Common myeloid progenitor, CD34-positive (primary cell): ENCODE measurements around the gene PARP4.
"Not testable (repeated sequence)": the region's sequence is repeated elsewhere in the genome, so short reads cannot be mapped to it uniquely, and the experiment has no call there.

Source experiments
- CTCF ChIA-PET: fragments of 350-600 bp; sonication (Branson Sonifier 250); formaldehyde crosslinking; loops from one replicate; lab custom pipeline; 2021; ENCODE audit warnings: antibody characterized with exemption; lab: Charles Lee
- POLR2A ChIA-PET: fragments of 350-600 bp; sonication (Branson Sonifier 250); formaldehyde crosslinking; loops from one replicate; lab custom pipeline; 2021; ENCODE audit warnings: antibody characterized with exemption; lab: Charles Lee
- DNase-seq, 3 donors: peaks; one replicate each; pipeline versions ENCODE4 v3.0.0 to v3.0.0-alpha.2; 2013
- H3K27ac ChIP-seq, 2 experiments: 1 replicate in 1 of 2; 2 replicates in 1 of 2; pipeline ENCODE4 v1.7.0; 2013; ENCODE audit warnings: inconsistent platforms in 2 of 2, low read length in 2 of 2, mild to moderate bottlenecking in 2 of 2, low read depth in 1 of 2, moderate library complexity in 1 of 2; ENCODE audit not compliant: severe bottlenecking in 2 of 2, insufficient read depth in 1 of 2, poor library complexity in 1 of 2
- H3K27me3 ChIP-seq, 5 experiments: replicated peaks in 2 of 5; 1 replicate in 3 of 5; 2 replicates in 2 of 5; pipeline versions ENCODE4 v1.6.1 to v1.7.0; 2013; ENCODE audit warnings: low read length in 4 of 5, mild to moderate bottlenecking in 2 of 5, moderate library complexity in 2 of 5, inconsistent platforms in 1 of 5; ENCODE audit not compliant: insufficient read depth in 5 of 5, control insufficient read depth in 4 of 5
- H3K36me3 ChIP-seq, 4 experiments: 1 replicate in 2 of 4; 2 replicates in 2 of 4; pipeline versions ENCODE4 v1.6.1 to v1.7.0; 2013; ENCODE audit warnings: low read length in 3 of 4, control low read depth in 1 of 4, mild to moderate bottlenecking in 1 of 4; ENCODE audit not compliant: control insufficient read depth in 4 of 4, insufficient read depth in 4 of 4
- H3K4me1 ChIP-seq, 4 experiments: 1 replicate in 3 of 4; 2 replicates in 1 of 4; pipeline versions ENCODE4 v1.6.1 to v1.7.1; 2013; ENCODE audit warnings: low read length in 3 of 4, mild to moderate bottlenecking in 3 of 4, control low read depth in 1 of 4, inconsistent platforms in 1 of 4, moderate library complexity in 1 of 4; ENCODE audit not compliant: control insufficient read depth in 4 of 4, insufficient read depth in 4 of 4; ENCODE audit errors: control extremely low read depth in 1 of 4
- H3K4me3 ChIP-seq, 7 experiments: 1 replicate in 4 of 7; 2 replicates in 3 of 7; pipeline versions ENCODE4 v1.5.1 to v1.7.0; 2013; ENCODE audit warnings: mild to moderate bottlenecking in 7 of 7, low read length in 6 of 7, moderate library complexity in 6 of 7, inconsistent platforms in 2 of 7, low read depth in 2 of 7, control low read depth in 1 of 7; ENCODE audit not compliant: insufficient read depth in 4 of 7, control insufficient read depth in 1 of 7; ENCODE audit errors: extremely low read depth in 1 of 7
- H3K9me3 ChIP-seq, 5 experiments: 1 replicate in 4 of 5; 2 replicates in 1 of 5; pipeline versions ENCODE4 v1.6.1 to v1.7.1; 2013; ENCODE audit warnings: low read length in 4 of 5, mild to moderate bottlenecking in 2 of 5, inconsistent platforms in 1 of 5, low read depth in 1 of 5, moderate library complexity in 1 of 5; ENCODE audit not compliant: control insufficient read depth in 4 of 5, insufficient read depth in 2 of 5; ENCODE audit errors: control extremely low read depth in 1 of 5
- WGBS: methylation state at CpG from one replicate; pipeline ENCODE4 v1.1.5; 2013; ENCODE audit not compliant: insufficient coverage; 5-methylcytosine and 5-hydroxymethylcytosine counted together

The PARP4 gene

DNA sequence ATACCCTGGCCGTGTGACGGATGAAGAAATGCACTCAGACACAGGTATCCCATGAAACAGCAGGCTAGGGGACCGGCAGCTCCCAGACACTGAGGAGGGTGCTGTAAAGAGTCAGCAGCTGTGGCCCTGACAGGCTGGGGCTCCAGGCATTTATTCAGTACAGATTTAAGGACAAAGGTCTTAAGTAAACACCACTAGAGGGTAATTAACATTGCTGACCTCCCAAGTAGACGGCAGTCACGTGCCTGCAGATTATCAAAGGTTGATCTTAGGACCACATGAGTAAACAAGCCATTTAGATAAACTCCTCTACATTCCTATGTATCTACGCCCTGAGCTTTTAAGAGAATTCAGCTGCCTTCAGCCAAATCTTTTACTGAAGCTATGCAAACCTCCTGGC lies 92.9 kb downstream of the PARP4 start:
- CTCF ChIA-PET, DNase-seq: not testable (repeated sequence)
- peaks cover 0 to 43% (median 15%) of the 10 kb centered on the region in 4 experiments for H3K36me3 ChIP-seq

DNA sequence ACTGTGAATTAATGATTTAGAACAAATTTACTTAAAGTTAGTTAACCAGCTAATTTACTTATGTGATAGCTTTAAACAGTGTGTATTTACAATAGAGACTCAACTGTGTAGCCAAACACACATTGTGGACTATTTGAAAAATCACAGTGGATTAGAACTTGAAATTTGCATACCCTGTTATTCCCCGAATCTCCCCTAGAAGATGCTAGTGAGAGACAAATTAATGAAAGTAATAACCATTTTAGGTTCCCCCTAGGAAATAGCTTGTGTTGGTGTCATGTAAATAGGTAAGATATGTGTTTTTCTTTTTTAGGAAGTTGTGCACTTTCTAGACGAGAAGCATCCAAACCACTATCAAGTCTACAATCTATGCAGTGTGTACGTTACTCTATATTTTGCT lies 104.7 kb downstream of the PARP4 start:
- ChIA-PET CTCF (interaction anchor here (1.3 kb wide), 1 partner anchor 21 kb away, joined by 3 read pairs; no protein-coding TSS in a partner anchor), POLR2A (no interaction called here)
- H3K4me1 ChIP-seq, result no peaks in the 10 kb centered on the region
- H3K27me3 ChIP-seq, result no peaks in the 10 kb centered on the region
- no peaks in the 10 kb centered on the region for H3K9me3 ChIP-seq
- no peak overlapping the region for H3K27ac ChIP-seq
- DNase-seq, result peak in 2 of 3 donors; percentile 10 to 13
- 60% methylated on average over 1 of the region's 3 CpGs for WGBS
- H3K36me3 ChIP-seq, result no peaks in the 10 kb centered on the region
- H3K4me3 ChIP-seq, result no peak overlapping the region

More for the DNA sequence above, 92.9 kb downstream of the PARP4 start:
- H3K27ac ChIP-seq, H3K9me3 ChIP-seq, H3K27me3 ChIP-seq, POLR2A ChIA-PET, H3K4me1 ChIP-seq, H3K4me3 ChIP-seq: not testable (repeated sequence)
- 98% methylated on average over 6 of the region's 6 CpGs for WGBS

DNA sequence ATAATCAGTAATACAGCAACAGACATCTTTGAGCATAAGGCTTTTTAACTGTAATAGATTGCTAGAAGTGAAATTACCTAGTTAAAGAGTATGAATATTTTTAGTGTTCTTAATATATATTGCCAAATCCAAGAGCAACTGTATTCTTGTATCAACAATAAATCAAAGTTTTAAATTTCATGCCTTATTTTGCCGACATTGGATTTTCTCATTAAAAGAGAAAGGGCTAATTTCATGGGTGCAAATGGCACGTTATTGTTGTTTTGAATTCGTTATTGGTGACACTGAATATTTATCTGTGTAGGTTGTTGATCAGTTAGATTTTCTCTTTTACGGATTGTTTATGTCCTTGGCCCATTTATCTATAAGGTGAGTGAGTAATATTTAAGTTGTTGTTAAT lies 106.1 kb downstream of the PARP4 start:
- CTCF ChIA-PET, result no interaction called here
- no peak for DNase-seq
- no peaks in the 10 kb centered on the region for H3K4me1 ChIP-seq

DNA sequence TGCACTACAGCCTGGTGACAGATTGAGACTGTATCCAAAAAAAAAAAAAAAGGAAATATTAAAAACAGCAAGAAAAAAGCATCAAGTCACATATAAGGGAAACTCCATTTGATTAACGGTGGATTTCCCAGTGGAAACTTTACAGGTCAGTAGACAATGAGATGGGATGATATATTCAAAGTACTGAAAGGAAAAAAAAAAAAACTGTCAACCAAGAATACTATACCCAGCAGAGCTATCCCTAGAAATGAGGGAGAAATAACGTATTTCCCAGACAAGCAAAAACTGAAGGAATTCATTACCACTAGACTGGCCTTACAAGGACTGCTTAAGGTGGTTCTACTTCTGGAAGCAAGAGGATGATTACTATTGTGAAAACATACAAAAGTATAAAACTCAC lies 115.8 kb downstream of the PARP4 start:
- peaks cover 2 to 14% (median 3%) of the 10 kb centered on the region in 5 experiments for H3K9me3 ChIP-seq
- H3K27ac ChIP-seq, result no peak overlapping the region
- H3K36me3 ChIP-seq, result no peaks in the 10 kb centered on the region
- no CpG with 5 or more reads among the region's 2 CpGs for WGBS
- no peak overlapping the region for H3K4me3 ChIP-seq
- ChIA-PET POLR2A (no interaction called here), CTCF (no interaction called here)
- H3K27me3 ChIP-seq, result no peaks in the 10 kb centered on the region
- no peaks in the 10 kb centered on the region for H3K4me1 ChIP-seq
- no peak for DNase-seq

More for the DNA sequence above, 106.1 kb downstream of the PARP4 start:
- Histone ChIP-seq H3K4me3 (no peak overlapping the region), H3K9me3 (no peaks in the 10 kb centered on the region), H3K36me3 (no peaks in the 10 kb centered on the region), H3K27me3 (no peaks in the 10 kb centered on the region), H3K27ac (no peak overlapping the region)
- WGBS, result 100% methylated on average over 1 of the region's 4 CpGs
- POLR2A ChIA-PET, result no interaction called here

DNA sequence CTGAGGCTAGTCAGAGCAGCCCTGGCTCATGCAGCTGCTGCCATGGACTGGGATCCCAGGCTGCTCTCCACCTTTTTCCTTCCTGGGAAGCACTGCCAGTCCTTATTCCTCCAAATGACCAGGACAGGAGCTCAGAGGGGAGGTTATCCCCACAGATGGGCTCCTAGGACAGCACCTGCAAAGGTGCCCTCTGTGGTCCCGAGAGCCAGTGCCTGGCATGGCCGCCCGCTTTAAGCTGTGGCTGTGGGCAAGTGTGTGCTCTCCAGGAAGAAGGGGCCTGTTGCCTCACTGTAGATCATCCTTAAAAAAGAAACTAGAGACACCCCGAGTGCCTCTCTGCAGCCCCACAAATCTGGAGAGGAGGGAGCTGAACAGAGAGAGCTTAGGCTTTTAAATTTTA lies 119.6 kb downstream of the PARP4 start:
- POLR2A ChIA-PET, result no interaction called here
- Histone ChIP-seq H3K27ac (no peak overlapping the region), H3K27me3 (no peaks in the 10 kb centered on the region), H3K9me3 (peaks cover 2 to 14% (median 3%) of the 10 kb centered on the region in 5 experiments), H3K36me3 (no peaks in the 10 kb centered on the region), H3K4me3 (no peak overlapping the region), H3K4me1 (no peaks in the 10 kb centered on the region)
- no peak for DNase-seq
- no CpG with 5 or more reads among the region's 4 CpGs for WGBS
- CTCF ChIA-PET, result no interaction called here

DNA sequence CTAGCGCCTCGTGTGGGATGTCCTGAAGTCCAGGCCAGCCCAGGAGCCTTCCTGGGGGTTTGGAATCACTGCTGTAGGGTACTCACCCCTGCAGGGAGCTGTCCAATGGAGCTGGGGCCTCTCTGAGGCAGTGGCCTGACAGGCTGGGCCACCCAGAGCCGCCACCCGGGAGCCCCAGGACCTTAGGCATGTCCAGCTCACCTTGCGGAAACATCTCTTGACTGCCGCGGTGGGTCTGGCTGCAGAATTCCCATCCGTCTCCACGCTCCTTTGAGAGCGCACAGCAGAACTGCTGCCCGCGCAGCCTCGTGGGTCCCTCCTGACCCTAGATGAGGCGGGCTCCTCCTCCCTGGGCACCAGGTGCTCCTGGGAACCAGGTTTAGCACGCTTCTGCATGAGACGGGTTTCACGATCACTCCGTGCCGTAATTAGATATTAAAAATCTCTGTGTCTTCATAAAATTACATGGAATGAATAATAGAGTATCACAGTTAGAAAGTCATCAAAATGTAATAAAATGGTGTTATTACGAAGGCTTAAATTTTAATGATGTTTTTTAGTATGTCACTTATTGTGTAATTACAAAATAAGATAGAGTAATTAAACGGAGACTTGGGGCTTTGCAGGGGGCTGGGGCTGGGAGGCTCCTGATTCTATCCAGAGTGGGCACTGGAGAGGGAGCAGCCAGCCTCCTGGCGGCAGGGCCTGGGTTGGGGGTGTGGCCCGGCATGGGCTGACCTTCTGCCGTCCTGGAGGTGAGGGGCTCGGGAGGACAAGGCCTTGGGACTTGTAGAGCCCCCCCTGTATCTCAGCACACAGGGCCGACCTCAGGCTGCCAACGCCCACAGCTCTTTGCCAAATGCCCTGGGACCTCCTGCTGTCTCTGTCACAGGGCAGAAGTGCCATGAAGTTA lies 120.6 kb downstream of the PARP4 start:
- peaks cover 0 to 10% (median 3%) of the 10 kb centered on the region in 5 experiments for H3K9me3 ChIP-seq
- POLR2A ChIA-PET, H3K27ac ChIP-seq, CTCF ChIA-PET, DNase-seq, H3K4me3 ChIP-seq, H3K36me3 ChIP-seq, H3K4me1 ChIP-seq, H3K27me3 ChIP-seq: not testable (repeated sequence)
- WGBS, result over 99% methylated on average over 10 of the region's 27 CpGs

DNA sequence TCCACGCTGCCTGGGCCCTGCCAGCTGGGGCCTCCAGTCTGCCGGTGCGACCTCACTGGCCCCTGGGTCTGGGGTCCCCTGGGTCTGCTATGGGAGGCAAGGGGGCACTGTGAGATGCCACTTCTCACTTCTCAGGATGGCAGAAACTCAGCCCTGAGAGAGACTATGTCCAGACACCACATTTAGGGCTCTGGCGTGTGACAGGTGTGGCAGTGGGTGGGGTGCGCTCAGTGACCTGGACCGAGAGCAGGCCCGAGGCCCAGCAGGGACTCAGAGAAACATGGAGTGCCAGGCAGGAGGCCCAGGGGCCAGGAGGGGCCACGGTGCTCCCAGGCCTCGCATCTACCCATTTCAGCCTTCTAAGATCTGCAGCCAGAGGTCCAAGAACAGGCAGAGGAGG lies 121.8 kb downstream of the PARP4 start:
- H3K27ac ChIP-seq, H3K27me3 ChIP-seq, H3K4me3 ChIP-seq, CTCF ChIA-PET, H3K9me3 ChIP-seq, POLR2A ChIA-PET, H3K36me3 ChIP-seq, H3K4me1 ChIP-seq, DNase-seq: not testable (repeated sequence)
- 100% methylated on average over 1 of the region's 9 CpGs for WGBS
